ENCODE data around the gene MAP1A.
"Not testable (repeated sequence)": the region's sequence is repeated elsewhere in the genome, so short reads cannot be mapped to it uniquely, and the experiment has no call there.

The MAP1A gene

DNA sequence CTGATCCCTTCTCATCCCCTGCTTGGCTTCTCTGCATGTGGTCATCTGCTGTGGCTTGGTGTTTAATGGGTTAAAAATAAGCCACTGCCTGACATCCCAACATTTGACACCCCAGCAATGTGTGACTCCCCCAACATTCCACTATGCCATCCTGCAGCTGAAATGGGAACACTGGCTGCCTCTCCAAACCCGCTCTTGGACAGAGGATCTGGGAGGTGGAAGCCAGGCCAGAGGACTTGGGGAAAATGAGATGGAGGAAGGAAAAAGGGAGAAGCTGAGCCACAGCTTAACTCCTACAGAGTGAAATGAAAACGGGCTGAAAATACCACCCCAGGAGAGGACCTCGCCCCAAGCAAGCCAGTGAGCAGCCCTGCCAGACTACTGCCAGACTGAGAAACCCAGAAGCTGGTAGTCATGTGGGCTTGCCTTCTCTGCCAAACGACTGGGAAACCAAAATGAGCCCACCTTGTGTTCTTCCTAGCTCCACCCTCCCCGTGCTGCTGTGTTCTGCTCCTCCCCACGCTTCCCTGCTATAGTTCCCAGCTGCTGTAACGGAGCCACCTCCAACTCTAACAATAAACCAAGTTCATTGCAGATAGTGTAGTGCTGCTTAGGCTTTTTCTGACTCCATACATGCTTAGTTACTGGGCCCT, 13.7 kb downstream of the MAP1A start:
- no peak for DNase-seq

DNA sequence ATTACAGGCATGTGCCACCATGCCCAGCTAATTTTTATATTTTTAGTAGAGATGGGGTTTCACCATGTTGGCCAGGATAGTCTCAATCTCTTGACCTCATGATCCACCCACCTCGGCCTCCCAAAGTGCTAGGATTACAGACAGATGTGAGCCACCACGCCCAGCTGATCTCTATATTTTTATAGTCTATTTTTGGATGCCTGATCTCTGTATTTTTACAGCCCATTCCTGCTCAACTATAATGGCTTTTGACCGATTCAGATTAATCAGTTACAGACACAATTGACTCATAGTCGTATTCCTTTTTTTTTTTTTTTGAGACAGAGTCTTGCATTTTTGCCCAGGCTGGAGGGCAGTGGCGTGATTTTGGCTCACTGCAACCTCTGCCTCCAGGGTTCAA, 15.4 kb downstream of the MAP1A start:
- DNase-seq, result not testable (repeated sequence)

- DNase-seq, result no peak
These were observed 17.5 kb downstream of the MAP1A start for GRCh38 chr15:43534897-43535296.

- no peak for DNase-seq
These were observed 20.7 kb downstream of the MAP1A start for GRCh38 chr15:43538091-43538490.

DNA sequence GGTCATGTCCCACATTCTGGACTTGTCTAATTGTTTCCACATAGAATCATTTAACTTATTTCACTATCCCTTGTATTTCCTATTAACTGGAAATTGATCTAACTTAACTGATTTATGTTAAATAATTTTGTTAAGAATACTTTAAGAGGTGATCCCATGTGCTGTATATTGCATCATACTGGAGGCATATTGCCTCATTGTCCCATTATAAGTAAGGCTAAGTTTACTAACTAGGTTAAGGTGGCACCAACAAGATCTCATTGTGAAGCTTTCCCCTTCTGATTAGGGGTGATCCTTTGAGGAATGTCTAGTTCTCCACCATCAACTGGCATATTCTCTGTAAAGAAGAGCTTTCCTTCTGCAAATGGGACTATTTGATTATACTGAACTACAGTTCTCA, 24.4 kb downstream of the MAP1A start:
- no peak for DNase-seq

DNA sequence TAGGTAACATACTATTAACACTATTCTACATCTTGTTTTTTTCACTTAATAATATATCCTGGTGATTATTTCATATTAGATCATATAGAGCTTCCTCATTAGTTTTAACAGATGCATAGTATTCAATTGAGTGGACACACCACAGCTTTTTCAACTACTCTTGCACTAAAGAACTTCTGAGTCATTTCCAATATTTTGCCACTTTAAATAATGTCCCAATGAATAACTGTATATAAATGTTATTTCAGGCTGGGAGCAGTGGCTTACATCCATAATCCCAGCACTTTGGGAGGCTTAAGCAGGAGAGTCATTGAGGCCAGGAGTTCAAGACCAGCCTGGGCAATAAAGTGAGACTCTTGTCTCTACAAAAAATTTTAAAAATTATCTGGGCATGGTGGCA, 26.9 kb downstream of the MAP1A start:
- DNase-seq, result no peak

- no peak for DNase-seq
These were observed 28.0 kb downstream of the MAP1A start for GRCh38 chr15:43545426-43545825.

DNA sequence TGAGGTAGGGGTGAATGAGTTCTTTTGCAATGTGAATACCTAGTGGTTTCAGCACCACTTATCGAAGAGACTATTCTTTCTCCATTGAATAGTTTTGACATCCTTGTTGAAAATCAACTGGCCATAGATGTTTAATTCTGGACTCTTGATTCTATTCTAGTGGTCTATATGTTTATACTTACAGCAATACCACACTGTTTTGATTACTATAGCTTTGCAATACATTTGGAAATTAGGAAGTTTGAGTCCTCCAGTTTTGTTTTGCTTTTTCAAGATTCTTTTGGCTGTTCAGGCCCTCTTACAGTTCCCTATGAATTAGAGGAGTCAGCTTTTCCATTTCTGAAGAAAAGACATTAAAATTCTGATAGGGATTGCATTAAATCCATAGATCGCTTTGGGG, 30.1 kb downstream of the MAP1A start:
- no peak for DNase-seq

DNA sequence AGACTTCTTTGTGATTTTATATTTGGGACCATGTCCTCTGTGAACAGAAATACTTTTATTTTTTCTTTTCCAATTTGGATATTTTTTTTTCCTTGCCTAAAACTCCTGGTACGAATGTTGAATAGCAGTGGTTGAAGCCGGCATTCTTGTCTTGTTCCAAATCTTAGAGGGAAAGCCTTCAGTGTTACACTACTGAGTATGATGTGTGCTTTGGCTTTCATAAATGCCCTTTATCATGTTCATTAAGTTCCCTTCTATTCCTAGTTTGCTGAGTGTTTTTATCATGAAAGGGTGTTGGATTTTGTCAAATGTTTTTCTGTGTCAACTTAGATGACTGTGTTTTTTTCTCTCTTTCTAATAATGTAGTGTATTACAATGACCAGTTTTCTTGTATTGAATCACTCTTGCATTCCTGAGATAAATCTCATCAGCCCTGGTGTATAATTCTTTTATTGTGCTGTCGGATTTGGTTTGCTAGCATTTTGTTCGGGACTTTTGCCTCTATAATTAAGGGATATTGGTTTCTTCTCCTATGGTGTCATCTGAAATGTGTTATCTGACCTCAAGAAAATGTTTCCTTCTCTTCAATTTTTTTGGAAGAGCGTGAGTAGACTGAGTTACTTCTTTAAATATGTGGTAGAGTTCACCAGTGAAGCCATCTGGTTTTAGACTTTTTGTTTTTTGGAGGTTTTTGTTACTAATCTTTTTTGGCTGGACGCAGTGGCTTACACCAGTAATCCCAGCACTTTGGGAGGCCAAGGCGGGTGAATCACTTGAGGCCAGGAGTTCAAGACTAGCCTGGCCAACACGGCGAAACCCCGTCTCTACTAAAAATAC, 33.3 kb downstream of the MAP1A start:
- DNase-seq, result no peak

GRCh38 chr15:43552256-43552655, 34.8 kb downstream of the MAP1A start:
- DNase-seq, result no peak

- DNase-seq, result no peak
These were observed 35.6 kb downstream of the MAP1A start for GRCh38 chr15:43552986-43553385.

DNA sequence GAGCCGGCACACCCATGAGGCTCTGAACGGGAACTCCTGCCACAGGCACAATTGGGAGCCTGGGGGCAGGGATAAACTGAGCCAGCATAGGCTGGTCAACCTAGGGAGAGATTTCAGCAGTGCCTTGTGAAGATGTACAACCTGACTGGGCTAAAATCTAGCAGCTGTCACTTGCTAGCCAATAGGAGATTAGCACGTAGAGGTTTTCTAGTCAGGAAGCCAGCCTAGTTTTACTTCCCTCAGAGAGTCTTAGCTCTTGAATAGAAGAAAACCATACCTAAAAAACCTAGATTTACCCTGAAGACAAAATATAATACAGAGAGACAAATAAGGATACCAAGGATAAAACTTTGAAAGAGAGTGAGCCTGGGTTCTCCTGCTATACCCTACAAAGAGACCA, 45.3 kb downstream of the MAP1A start:
- not testable (repeated sequence) for DNase-seq

DNA sequence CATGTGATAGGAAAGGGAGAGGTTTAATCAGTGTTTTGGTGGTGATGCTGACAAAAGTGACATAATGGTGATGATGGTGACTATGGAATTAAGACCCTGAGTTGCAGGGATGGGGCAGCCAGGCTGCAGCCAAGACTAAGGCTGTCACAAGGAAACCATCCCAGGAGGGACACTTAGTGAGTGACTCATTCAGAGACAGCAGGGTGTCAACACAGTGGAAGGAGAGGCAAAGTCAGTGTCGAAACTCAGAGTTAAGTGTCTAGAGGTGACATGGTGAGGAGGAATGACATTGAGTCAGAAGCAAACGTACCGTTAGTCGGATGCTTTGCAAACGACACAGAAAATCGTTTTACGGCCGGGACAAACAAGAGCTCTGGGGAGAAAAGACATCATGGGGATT, 46.4 kb downstream of the MAP1A start:
- not testable (repeated sequence) for DNase-seq

GRCh38 chr15:43566615-43567014, 49.2 kb downstream of the MAP1A start:
- DNase-seq, result not testable (repeated sequence)

GRCh38 chr15:43574607-43575006, 57.2 kb downstream of the MAP1A start:
- DNase-seq, result not testable (repeated sequence)

Measured in NCI-H1092 (cell line).